A673 (cell line): ENCODE measurements around the gene SGMS1.

Experiments
- CTCF ChIP-seq: fragments of 300-800, 200-600 bp; sonication (generic); conservative IDR thresholded peaks from 2 replicates; pipeline ENCODE4 v1.5.1; 2017; ENCODE audit warnings: low read depth, mild to moderate bottlenecking, antibody characterized with exemption, low read length, moderate library complexity, mixed read lengths
- EZH2 ChIP-seq: fragments of 200-600 bp; sonication (generic); IDR thresholded peaks from 2 replicates; pipeline ENCODE4 v1.6.1; 2017; ENCODE audit warnings: borderline replicate concordance, low read depth, mild to moderate bottlenecking, mixed read lengths, antibody characterized with exemption, low read length; ENCODE audit not compliant: poor library complexity, severe bottlenecking

- no peak for TF ChIP-seq CTCF
- TF ChIP-seq EZH2, result no peak
Observed at GRCh38 chr10:50440489-50440888, 183.3 kb downstream of the SGMS1 start.
